Thymus (tissue), 11 donors: ENCODE results near the gene ATRNL1. TPM values are rescaled to one million over a fixed set of nuclear protein-coding genes. Genes with fewer than 3 reads are reported as not detected.
"Not testable (repeated sequence)": the region's sequence is repeated elsewhere in the genome, so short reads cannot be mapped to it uniquely, and the experiment has no call there.

ENCODE experiments used
- DNase-seq, 9 donors: peaks; one replicate each; pipeline ENCODE4 v3.0.0-alpha.2; 2013; ENCODE audit warnings: low spot score in 9 of 9, low read depth in 6 of 9, missing footprints in 1 of 9
- H3K27ac ChIP-seq, 2 donors: one replicate each; pipeline ENCODE4 v1.5.1; 2013; ENCODE audit warnings: control low read depth in 1 of 2, low read depth in 1 of 2, low read length in 1 of 2, mild to moderate bottlenecking in 1 of 2, moderate library complexity in 1 of 2
- H3K27me3 ChIP-seq, 2 donors: one replicate each; pipeline ENCODE4 v1.5.1; 2013; ENCODE audit warnings: low read length in 1 of 2; ENCODE audit not compliant: control insufficient read depth in 2 of 2, insufficient read depth in 1 of 2
- H3K36me3 ChIP-seq, 2 donors: one replicate each; pipeline ENCODE4 v1.5.1; 2013; ENCODE audit warnings: low read length in 1 of 2, mild to moderate bottlenecking in 1 of 2, moderate library complexity in 1 of 2; ENCODE audit not compliant: control insufficient read depth in 2 of 2, insufficient read depth in 2 of 2
- H3K4me1 ChIP-seq, 2 donors: one replicate each; pipeline ENCODE4 v1.5.1; 2013; ENCODE audit warnings: low read length in 2 of 2; ENCODE audit not compliant: control insufficient read depth in 2 of 2, insufficient read depth in 2 of 2
- H3K4me3 ChIP-seq, 2 donors: one replicate each; pipeline ENCODE4 v1.5.1; 2013; ENCODE audit warnings: low read length in 2 of 2, control low read depth in 1 of 2, mild to moderate bottlenecking in 1 of 2
- H3K9me3 ChIP-seq, 2 donors: one replicate each; pipeline ENCODE4 v1.5.1; 2013; ENCODE audit warnings: low read length in 1 of 2, mild to moderate bottlenecking in 1 of 2; ENCODE audit not compliant: control insufficient read depth in 2 of 2, insufficient read depth in 1 of 2
- WGBS: extraction: QIAGEN DNeasy Blood & Tissue Kit; methylation state at CpG from one replicate; pipeline ENCODE4 v1.1.7; 2013; 5-methylcytosine and 5-hydroxymethylcytosine counted together
- polyA plus RNA-seq: library from polyadenylated mRNA; stranded (reverse); fragments of 200-250 nt; gene quantifications from one replicate; pipeline ENCODE4 v1.2.3, GENCODE V29; 2013
- total RNA-seq: library from RNA; stranded (reverse); fragments of 120-200 nt; gene quantifications from one replicate; pipeline ENCODE4 v1.2.4, GENCODE V29; 2013
- donor health status: healthy.

The ATRNL1 gene
- total and polyA plus RNA-seq, 2 donors: 0.84 to 3.4 TPM

DNA sequence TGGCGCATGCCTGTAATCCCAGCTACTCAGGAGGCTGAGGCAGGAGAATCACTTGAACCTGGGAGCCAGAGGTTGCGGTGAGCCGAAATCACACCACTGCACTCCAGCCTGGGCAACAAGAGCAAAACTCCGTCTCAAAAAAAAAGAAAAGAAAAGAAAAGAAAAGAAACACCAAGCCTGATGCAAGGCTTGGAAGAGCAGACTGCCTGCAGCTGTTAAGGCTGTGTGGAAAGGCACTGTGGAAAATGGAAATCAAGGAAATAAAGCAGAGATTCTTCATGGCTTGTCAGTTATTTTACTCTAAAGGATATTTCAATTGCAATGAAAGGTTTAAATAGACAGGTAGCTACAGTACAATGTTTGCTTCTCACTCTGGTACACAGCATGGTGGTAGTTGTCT, 735.0 kb downstream of the ATRNL1 start:
- not testable (repeated sequence) for H3K4me1 ChIP-seq, H3K36me3 ChIP-seq, DNase-seq, H3K27me3 ChIP-seq, H3K27ac ChIP-seq, H3K9me3 ChIP-seq, H3K4me3 ChIP-seq
- 92% methylated on average over 4 of the region's 4 CpGs for WGBS

DNA sequence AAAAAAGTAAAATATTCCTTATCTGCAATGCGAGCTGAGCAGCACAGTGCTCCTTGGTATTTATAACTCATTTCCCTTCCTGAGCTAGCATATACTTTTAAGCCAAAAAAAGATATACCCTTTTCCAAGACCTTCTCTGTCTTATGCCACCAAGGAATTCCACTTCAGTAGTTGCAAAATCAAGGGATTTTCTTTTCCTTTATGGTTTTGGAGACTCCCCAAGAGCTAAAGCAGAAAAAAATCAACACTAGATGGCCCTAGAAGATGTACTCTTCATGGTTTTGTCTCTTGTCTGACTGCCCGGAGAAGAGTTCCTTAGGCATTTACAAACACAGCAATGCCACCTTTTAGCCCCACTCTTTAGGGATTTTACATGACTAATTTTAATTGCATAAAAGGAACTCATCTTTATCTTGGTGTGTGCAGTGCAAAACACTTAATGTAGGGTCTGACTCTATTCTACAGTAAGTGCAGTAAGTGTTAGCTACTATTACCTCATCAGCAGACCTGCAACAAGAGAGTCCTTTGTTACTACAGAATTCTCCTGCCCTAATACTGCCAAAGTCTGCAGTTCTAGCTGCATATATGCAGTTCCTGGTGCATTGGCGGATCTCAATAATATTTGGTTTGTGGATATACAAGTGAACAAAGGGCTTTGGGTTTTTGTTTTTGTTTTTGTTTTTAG, 736.5 kb downstream of the ATRNL1 start:
- Histone ChIP-seq H3K27me3 (no peaks in the 10 kb centered on the region), H3K4me1 (no peaks in the 10 kb centered on the region), H3K36me3 (no peaks in the 10 kb centered on the region), H3K27ac (no peak overlapping the region), H3K9me3 (no peaks in the 10 kb centered on the region), H3K4me3 (no peak overlapping the region)
- DNase-seq: no peak
- 74% methylated on average over 3 of the region's 3 CpGs for WGBS

DNA sequence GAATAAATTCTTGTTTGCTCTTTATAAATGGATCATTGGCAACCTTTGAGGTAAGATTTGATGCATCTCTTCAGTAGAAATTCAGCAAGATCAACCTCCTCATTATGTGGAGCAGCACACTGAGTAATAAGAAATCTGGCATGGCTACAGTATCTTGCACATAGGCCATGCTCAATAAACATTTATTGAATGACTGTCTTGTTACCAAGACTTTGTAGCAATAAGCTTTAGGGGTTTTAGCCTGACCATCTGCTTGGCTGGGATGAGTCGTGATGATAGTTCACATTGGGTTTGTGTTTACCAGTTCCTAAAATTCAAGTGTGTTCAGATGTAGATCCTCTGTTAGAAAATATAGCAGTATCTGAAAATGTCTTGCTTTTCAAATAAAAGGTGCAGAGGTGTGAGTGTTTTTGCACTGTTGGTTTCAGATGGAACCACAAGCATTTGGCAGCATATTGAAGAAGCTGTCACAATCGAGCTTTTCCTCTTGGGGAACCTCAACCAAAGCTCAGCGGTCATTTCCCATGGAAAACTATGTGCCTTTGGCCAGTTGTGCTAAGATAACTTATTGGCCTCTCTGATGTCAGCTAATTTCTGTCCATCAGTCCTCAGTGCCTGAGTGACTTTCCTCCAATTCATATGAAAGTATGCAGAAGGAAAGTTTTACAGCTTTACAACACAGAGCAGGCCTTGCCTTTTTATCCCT, 737.3 kb downstream of the ATRNL1 start:
- no peaks in the 10 kb centered on the region for H3K9me3 ChIP-seq
- no peak overlapping the region for H3K27ac ChIP-seq
- H3K4me1 ChIP-seq: no peaks in the 10 kb centered on the region
- H3K36me3 ChIP-seq: no peaks in the 10 kb centered on the region
- no peak for DNase-seq
- H3K27me3 ChIP-seq: no peaks in the 10 kb centered on the region
- 86% methylated on average over 3 of the region's 3 CpGs for WGBS
- no peak overlapping the region for H3K4me3 ChIP-seq

DNA sequence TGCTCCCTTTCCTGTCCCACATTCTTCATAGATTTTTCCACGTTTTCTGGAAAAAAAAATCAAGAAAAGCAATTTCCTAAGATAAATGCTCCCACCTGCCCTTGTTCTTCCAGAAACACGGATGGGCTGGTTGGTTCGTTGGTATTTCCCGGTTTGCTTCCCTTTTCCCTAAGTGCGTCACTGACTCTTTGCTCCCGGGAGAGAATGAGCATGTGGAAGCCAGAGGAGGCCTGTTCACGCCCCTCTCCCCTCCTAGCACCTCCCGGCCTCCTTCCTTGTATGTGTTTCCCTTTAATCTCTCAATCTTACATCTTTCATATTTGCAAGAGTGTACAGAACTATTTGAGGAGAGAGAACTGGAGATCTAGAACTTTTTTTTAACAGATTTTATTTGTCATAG, 737.9 kb downstream of the ATRNL1 start:
- H3K27me3 ChIP-seq: no peaks in the 10 kb centered on the region
- H3K4me1 ChIP-seq: no peaks in the 10 kb centered on the region
- no peaks in the 10 kb centered on the region for H3K9me3 ChIP-seq
- no peak overlapping the region for H3K27ac ChIP-seq
- H3K36me3 ChIP-seq: no peaks in the 10 kb centered on the region
- DNase-seq: no peak
- WGBS: 80% methylated on average over 8 of the region's 8 CpGs
- H3K4me3 ChIP-seq: no peak overlapping the region

DNA sequence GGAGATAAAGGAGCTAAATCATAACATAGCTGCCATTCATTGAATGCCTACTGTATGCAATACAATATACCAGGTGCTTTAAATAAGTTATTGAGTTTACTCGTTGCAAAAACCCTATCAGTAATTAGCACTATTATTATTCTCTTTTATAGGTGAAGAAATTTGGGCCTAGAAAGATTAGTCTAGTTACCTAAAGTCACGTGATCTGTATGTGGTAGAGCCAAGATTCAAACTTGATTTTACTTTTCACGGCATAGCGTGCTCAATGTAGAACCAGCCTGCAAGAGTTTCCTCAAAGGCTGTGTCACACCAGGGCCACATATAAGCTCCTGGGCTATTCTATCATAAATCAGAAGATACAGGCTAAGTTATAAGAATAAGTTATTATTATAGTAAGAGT, 740.0 kb downstream of the ATRNL1 start:
- H3K4me3 ChIP-seq: no peak overlapping the region
- H3K27me3 ChIP-seq: no peaks in the 10 kb centered on the region
- H3K27ac ChIP-seq: no peak overlapping the region
- 60% methylated on average over 4 of the region's 4 CpGs for WGBS
- no peaks in the 10 kb centered on the region for H3K4me1 ChIP-seq
- no peaks in the 10 kb centered on the region for H3K36me3 ChIP-seq
- no peaks in the 10 kb centered on the region for H3K9me3 ChIP-seq
- no peak for DNase-seq

DNA sequence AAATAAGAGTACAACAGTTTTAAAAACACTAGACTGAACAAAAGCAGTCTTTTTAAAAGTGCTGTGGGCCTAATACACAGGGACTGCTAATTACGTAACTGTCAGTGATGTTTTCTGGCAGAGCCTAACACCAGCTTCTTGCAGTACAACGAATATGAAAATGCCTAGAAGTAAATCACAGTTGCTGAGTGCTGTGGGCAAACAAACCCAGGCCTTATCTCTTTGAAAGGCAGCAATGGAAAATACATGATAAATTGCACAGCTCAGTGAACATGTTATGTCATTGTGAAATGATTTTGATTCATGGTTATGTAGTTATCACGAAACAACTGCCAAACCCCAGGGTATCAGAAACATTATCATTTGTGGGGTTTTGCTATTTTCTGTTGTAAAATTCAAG, 751.4 kb downstream of the ATRNL1 start:
- Histone ChIP-seq H3K27ac (no peak overlapping the region), H3K9me3 (no peaks in the 10 kb centered on the region), H3K4me1 (no peaks in the 10 kb centered on the region), H3K36me3 (no peaks in the 10 kb centered on the region), H3K27me3 (no peaks in the 10 kb centered on the region), H3K4me3 (no peak overlapping the region)
- no peak for DNase-seq
- WGBS: 83% methylated on average over 3 of the region's 3 CpGs

DNA sequence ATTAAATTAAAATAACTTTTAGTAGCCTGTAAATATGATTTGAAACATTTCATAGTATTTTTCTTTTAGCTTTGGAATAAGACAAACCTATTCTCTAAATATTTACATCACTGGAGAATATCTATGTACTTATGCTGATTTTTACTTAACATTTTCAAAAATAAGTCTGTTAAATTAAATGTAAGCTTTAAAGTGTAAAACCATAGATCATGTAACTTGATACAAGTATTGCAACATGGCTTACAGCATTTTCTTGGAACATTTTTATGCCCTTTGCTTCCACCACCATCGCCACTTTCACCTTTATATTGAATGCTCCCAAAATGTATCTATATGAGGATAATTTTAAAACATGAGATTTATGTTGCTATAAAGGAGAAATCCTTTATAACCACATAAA, 752.8 kb downstream of the ATRNL1 start:
- no peak overlapping the region for H3K4me3 ChIP-seq

DNA sequence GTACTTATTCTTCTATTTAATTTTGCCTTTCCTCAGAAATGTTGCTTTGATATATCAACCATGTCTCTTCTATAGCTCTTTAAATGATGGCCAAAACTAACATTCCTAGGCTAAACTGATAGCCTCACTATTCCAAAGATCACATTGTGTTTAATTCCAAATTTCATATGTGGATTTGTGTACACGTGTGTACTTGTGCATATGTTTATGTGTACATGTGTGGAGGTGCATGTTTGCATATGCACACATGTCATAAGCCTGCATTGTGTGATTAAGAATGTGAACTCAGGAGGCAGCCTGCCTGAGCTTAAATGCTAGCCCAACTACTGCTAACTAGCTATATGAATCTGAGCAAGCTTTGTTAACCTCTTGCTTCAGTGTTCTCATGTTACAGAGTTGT, 753.4 kb downstream of the ATRNL1 start:
- DNase-seq: no peak
- WGBS: 88% methylated on average over 1 of the region's 1 CpG
- H3K4me3 ChIP-seq: no peak overlapping the region
- H3K4me1 ChIP-seq: no peaks in the 10 kb centered on the region
- no peaks in the 10 kb centered on the region for H3K27me3 ChIP-seq
- no peaks in the 10 kb centered on the region for H3K9me3 ChIP-seq
- no peaks in the 10 kb centered on the region for H3K36me3 ChIP-seq
- no peak overlapping the region for H3K27ac ChIP-seq

More for the DNA sequence above, 752.8 kb downstream of the ATRNL1 start:
- H3K27me3 ChIP-seq: no peaks in the 10 kb centered on the region
- 93% methylated on average over 1 of the region's 1 CpG for WGBS
- H3K4me1 ChIP-seq: no peaks in the 10 kb centered on the region
- DNase-seq: no peak
- H3K27ac ChIP-seq: no peak overlapping the region
- H3K36me3 ChIP-seq: no peaks in the 10 kb centered on the region
- no peaks in the 10 kb centered on the region for H3K9me3 ChIP-seq

DNA sequence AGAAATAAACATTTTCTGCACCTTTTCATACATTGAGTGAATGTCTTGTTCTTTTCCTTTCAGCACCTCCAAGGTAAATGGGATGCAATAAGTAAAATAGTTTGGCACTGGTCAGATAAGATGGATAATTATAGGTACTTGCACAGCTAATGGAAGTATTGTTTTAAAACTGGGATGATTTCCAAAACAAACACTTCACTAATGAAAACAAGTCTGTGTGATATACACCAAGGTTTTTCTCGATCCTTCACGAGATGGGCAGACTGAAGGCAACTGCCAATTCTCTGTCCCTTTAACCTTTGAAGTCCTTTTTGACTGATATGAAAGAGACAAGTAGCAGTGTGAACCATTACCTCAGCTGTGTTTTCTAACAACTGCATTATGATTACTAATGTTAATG, 756.0 kb downstream of the ATRNL1 start:
- H3K4me1 ChIP-seq: no peaks in the 10 kb centered on the region
- H3K36me3 ChIP-seq: no peaks in the 10 kb centered on the region
- WGBS: 82% methylated on average over 2 of the region's 2 CpGs
- no peak overlapping the region for H3K4me3 ChIP-seq
- no peak for DNase-seq
- H3K27ac ChIP-seq: no peak overlapping the region
- no peaks in the 10 kb centered on the region for H3K27me3 ChIP-seq
- H3K9me3 ChIP-seq: no peaks in the 10 kb centered on the region
